HG02981 (cell line): Measurements from ENCODE around the gene ITGA3.

ENCODE experiments used
- ATAC-seq: cut with Tn5 transposase; IDR thresholded peaks from one replicate; pipeline ENCODE4 v1.9.1; 2021; ENCODE audit warnings: mild to moderate bottlenecking, moderate library complexity; ENCODE audit not compliant: unreplicated experiment

The ITGA3 gene

GRCh38 chr17:50066995-50067394 lies 11.1 kb downstream of the ITGA3 start:
- no peak for ATAC-seq

DNA sequence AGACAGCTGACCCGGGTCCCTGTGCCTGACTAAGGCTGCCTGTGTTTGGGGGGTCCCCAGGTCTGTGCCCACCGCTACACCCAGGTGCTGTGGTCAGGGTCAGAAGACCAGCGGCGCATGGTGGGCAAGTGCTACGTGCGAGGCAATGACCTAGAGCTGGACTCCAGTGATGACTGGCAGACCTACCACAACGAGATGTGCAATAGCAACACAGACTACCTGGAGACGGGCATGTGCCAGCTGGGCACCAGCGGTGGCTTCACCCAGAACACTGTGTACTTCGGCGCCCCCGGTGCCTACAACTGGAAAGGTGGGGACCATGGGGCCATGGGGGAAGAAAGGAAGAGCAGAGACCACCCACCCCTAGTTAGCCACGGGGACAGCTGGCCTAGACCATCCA lies 12.1 kb downstream of the ITGA3 start:
- no peak for ATAC-seq

DNA sequence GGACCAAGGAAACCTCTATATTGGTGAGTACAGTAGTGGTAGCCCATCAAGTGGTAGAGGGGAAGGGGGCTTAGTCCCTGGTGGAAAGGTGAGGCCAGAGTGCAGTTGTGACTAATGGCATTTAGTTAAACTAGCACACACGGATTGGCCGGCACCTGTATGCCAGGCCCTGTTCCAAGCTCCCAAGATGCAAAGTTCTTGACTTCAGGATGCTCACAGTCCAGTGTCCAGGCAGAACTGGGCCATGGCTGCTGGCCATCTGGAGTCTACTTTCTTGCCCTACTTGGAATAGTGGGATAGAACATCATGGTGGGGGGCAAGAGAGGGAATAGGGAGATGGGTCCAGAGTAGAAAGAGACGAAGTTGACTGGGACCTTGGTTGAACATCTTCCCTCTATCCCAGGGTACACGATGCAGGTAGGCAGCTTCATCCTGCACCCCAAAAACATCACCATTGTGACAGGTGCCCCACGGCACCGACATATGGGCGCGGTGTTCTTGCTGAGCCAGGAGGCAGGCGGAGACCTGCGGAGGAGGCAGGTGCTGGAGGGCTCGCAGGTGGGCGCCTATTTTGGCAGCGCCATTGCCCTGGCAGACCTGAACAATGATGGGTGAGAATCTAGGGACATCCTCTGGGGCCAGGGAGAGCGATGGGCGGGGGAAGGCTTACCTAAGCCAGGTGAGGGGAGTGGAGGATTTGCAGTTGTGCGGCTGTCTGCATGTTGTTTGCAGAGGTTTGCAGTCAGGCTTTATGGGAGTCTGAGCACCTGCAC lies 15.2 kb downstream of the ITGA3 start:
- ATAC-seq, result no peak

DNA sequence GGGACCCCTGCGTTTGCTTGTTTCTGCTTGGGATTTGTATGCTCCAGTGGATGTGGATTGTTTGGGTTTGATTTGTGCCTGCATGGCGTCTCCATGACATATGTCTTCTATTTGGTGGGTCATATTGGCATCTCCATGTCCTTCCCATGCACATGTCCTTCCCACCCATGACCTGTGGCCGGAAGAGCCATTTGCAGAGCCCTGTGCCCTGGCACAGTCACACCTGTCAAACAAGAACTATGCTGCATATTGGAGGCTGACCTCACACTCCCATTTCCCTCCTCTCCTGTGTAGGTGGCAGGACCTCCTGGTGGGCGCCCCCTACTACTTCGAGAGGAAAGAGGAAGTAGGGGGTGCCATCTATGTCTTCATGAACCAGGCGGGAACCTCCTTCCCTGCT lies 15.8 kb downstream of the ITGA3 start:
- no peak for ATAC-seq

DNA sequence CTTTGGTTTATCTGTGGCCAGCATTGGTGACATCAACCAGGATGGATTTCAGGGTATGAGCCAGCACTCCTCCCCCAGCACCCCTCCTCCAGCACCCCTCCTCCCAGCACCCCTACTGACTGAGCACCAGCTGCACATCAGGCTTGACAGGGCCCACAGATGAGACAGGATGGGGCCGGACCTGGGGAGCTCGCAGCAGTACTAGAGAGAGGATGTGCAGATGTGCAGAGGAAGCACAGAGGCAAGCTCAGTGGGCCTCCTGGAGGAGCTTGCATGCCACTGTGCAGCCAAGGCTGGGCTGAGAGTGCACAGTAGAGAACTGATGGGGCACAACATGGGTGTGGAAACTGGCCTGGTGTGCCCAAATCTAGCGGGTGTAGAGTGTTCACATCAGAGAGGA lies 16.2 kb downstream of the ITGA3 start:
- no peak for ATAC-seq

GRCh38 chr17:50072925-50073324 lies 17.0 kb downstream of the ITGA3 start:
- ATAC-seq, result no peak

DNA sequence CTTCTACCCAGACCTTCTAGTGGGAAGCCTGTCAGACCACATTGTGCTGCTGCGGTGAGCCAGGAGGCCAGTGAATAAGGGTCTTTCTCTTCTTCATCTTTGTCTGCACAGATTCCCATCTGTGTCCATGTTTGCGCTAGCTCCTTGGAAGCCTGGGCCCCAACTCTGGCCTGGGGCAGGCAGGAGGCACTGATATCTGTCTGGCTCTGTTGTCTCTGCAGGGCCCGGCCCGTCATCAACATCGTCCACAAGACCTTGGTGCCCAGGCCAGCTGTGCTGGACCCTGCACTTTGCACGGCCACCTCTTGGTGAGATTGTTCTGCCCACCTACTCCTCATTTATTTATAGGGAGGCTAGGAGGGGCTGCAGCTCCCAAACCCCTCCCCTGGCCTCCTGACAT lies 18.3 kb downstream of the ITGA3 start:
- ATAC-seq, result no peak

DNA sequence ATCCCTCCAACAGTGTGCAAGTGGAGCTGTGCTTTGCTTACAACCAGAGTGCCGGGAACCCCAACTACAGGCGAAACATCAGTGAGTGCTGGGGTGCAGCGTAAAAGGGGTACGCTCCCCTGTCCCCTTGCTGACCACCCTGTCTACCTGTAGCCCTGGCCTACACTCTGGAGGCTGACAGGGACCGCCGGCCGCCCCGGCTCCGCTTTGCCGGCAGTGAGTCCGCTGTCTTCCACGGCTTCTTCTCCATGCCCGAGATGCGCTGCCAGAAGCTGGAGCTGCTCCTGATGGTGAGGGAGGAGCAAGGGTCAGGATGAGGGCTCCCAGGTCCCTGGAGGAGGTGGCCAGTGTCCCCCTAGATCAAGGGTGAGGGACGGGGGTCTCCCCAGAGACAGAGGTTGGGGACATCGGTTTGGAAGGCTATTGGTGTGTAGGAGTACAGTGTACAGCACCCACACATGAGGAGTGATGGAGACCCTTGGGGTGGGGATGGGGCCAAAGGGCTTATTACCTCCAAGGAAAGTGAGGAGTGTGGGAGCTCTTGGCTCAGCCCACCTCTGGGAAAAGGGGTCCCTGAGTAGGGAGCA lies 19.6 kb downstream of the ITGA3 start:
- ATAC-seq, result no peak

GRCh38 chr17:50076221-50076590 lies 20.3 kb downstream of the ITGA3 start:
- ATAC-seq, result no peak

DNA sequence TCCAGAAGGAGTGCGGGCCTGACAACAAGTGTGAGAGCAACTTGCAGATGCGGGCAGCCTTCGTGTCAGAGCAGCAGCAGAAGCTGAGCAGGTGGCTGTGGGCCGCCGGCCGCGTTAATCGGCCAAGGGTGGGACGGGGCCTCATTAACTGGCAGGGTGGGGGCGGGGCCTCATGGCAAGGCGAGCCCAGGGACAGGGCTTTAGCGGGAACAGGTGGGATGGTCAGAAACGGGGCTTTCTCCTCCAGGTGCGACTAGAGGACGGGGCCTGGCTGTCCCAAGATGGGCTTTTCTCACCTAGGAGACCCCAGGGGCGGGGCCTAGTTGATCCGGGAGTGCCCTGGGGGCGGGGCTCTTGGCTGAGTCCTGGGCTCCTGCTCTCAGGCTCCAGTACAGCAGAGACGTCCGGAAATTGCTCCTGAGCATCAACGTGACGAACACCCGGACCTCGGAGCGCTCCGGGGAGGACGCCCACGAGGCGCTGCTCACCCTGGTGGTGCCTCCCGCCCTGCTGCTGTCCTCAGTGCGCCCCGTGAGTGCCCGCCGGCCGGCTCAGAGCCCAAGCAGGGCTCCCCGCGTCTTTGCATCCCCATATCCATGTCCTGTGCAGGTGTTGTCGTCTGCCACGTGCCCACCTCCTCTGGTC lies 20.8 kb downstream of the ITGA3 start:
- no peak for ATAC-seq

GRCh38 chr17:50078430-50078829 lies 22.5 kb downstream of the ITGA3 start:
- no peak for ATAC-seq

- ATAC-seq, result no peak
These were observed 23.6 kb downstream of the ITGA3 start for GRCh38 chr17:50079334-50080095.

DNA sequence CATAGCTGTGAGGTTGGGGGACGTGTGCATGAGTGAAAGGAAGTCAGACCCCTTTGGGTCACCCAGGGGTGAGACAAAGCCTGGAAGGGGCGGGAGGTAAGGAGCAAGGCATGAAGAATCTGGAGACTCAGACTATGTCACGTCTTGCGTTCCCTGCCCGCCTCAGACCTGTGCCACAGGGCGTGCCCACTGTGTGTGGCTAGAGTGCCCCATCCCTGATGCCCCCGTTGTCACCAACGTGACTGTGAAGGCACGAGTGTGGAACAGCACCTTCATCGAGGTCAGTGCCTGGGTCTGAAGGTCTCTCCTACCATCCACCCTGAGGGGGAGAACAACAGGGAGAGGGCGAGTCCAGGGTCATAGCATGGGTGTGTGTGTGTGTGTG lies 24.2 kb downstream of the ITGA3 start:
- ATAC-seq, result no peak

GRCh38 chr17:50080827-50081226 lies 24.9 kb downstream of the ITGA3 start:
- ATAC-seq, result no peak

DNA sequence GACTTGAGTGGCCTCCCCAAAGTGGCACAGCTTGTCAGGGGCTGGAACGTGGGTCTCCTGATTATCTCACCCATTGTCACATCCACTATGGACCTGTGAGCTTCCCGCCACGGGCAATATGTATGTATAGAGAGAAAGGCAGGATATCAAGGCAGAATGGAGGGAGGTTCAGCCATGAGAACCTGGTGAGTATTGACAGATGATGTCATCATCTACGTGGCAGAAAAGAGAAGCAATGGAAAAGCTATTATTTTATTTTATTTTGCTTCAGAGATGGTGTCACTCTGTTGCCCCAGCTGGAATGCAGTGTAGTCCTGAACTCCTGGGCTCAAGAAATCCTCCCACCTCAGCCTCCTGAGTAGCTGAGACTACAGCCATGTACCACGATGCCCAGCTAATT lies 25.8 kb downstream of the ITGA3 start:
- no peak for ATAC-seq

- ATAC-seq, result no peak
These were observed 31.5 kb downstream of the ITGA3 start for GRCh38 chr17:50087246-50087911.

GRCh38 chr17:50087912-50088405 lies 32.0 kb downstream of the ITGA3 start:
- no peak for ATAC-seq

- no peak for ATAC-seq
These were observed 33.3 kb downstream of the ITGA3 start for GRCh38 chr17:50088952-50089825.

DNA sequence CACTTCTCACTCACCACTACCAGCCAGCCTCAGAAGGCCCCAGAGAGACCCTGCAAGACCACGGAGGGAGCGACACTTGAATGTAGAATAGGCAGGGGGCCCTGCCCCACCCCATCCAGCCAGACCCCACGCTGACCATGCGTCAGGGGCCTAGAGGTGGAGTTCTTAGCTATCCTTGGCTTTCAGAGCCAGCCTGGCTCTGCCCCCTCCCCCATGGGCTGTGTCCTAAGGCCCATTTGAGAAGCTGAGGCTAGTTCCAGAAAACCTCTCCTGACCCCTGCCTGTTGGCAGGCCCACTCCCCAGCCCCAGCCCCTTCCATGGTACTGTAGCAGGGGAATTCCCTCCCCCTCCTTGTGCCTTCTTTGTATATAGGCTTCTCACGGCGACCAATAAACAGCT lies 34.2 kb downstream of the ITGA3 start:
- ATAC-seq, result no peak
